PC-9 (cell line): Measurements from ENCODE around the gene SFTPA1. TPM values are rescaled to one million over a fixed set of nuclear protein-coding genes. Genes with fewer than 3 reads are reported as not detected.
"Not testable (repeated sequence)": the region's sequence is repeated elsewhere in the genome, so short reads cannot be mapped to it uniquely, and the experiment has no call there.

Experiments used
- BruUV-seq: library from RNA; stranded (reverse); fragments of 400-500 nt; replicated peaks from 2 replicates; lab custom pipeline; 2021; lab: Mats Ljungman, UMichigan
- CTCF ChIA-PET: fragments of 300-600 bp; sonication (Branson Sonifier 250); formaldehyde crosslinking; loops from one replicate; lab custom pipeline; 2022; ENCODE audit warnings: antibody characterized with exemption; lab: Charles Lee
- POLR2A ChIA-PET: fragments of 300-600 bp; sonication (Branson Sonifier 250); formaldehyde crosslinking; loops from one replicate; lab custom pipeline; 2022; ENCODE audit warnings: antibody characterized with exemption; ENCODE audit not compliant: unreplicated experiment; lab: Charles Lee
- DNase-seq, 2 experiments: peaks; one replicate each; pipeline versions ENCODE4 v3.0.0 to v3.0.0-alpha.2; 2015 to 2022; ENCODE audit warnings: mixed read lengths in 1 of 2
- H2AFZ ChIP-seq: fragments of 200-600 bp; sonication (generic); 2 replicates; pipeline ENCODE4 v1.8.1; 2017; ENCODE audit warnings: antibody characterized with exemption
- H3F3A ChIP-seq: fragments of 200-600 bp; sonication (generic); 2 replicates; pipeline ENCODE4 v1.8.1; 2017; ENCODE audit warnings: antibody characterized with exemption, mild to moderate bottlenecking, low read depth; ENCODE audit not compliant: insufficient read depth
- H3K27ac ChIP-seq: fragments of 200-600 bp; sonication (generic); 2 replicates; pipeline ENCODE4 v1.6.1; 2016; ENCODE audit warnings: mixed run types
- H3K27me3 ChIP-seq: fragments of 200-600 bp; sonication (generic); 2 replicates; pipeline ENCODE4 v1.6.1; 2016; ENCODE audit warnings: low read depth, mixed run types; ENCODE audit not compliant: insufficient read depth
- H3K36me3 ChIP-seq: fragments of 200-600 bp; sonication (generic); 2 replicates; pipeline ENCODE4 v1.6.1; 2016; ENCODE audit warnings: low read depth, mixed run types
- H3K4me1 ChIP-seq: fragments of 200-600 bp; sonication (generic); replicated peaks from 2 replicates; pipeline ENCODE4 v1.6.1; 2016; ENCODE audit warnings: mixed run types; ENCODE audit not compliant: insufficient read depth
- H3K4me2 ChIP-seq: fragments of 200-600 bp; sonication (generic); 2 replicates; pipeline ENCODE4 v1.6.1; 2017; ENCODE audit warnings: mixed run types
- H3K4me3 ChIP-seq: fragments of 200-600 bp; sonication (generic); 2 replicates; pipeline ENCODE4 v1.6.1; 2016; ENCODE audit warnings: mixed run types
- H3K79me2 ChIP-seq: fragments of 200-600 bp; sonication (generic); 2 replicates; pipeline ENCODE4 v1.6.1; 2017; ENCODE audit warnings: low read depth, mixed run types
- H3K9me2 ChIP-seq: fragments of 200-600 bp; sonication (generic); 2 replicates; pipeline ENCODE4 v1.8.1; 2017; ENCODE audit warnings: mild to moderate bottlenecking; ENCODE audit not compliant: insufficient read depth
- H3K9me3 ChIP-seq: fragments of 200-600 bp; sonication (generic); 2 replicates; pipeline ENCODE4 v1.8.1; 2016; ENCODE audit warnings: low read depth; ENCODE audit not compliant: insufficient read depth
- H4K20me1 ChIP-seq: fragments of 200-600 bp; sonication (generic); 2 replicates; pipeline ENCODE4 v1.8.1; 2017; ENCODE audit not compliant: insufficient read depth
- EZH2 ChIP-seq: fragments of 200-600 bp; sonication (generic); IDR thresholded peaks from 2 replicates; pipeline ENCODE4 v1.8.0; 2017; ENCODE audit warnings: antibody characterized with exemption, low read depth
- intact Hi-C: fragments of 100-400 bp; cut with micrococcal nuclease; formaldehyde crosslinking; loops from one replicate; pipeline ENCODE4 v1.10.0; 2022; ENCODE audit not compliant: unreplicated experiment
- total RNA-seq: library from RNA; stranded (reverse); gene quantifications from 2 replicates; pipeline ENCODE4 v1.2.3, GENCODE V29; 2021
- TF ChIP-seq, protein P1 (sequence below): fragments of 200-600 bp; sonication (generic); conservative IDR thresholded peaks from 2 replicates; pipeline ENCODE4 v1.6.1; 2017; ENCODE audit warnings: mixed run types, antibody characterized with exemption, mild to moderate bottlenecking, moderate library complexity

The SFTPA1 gene
- total RNA-seq, 1 experiment from 2014 or later: not detected

DNA sequence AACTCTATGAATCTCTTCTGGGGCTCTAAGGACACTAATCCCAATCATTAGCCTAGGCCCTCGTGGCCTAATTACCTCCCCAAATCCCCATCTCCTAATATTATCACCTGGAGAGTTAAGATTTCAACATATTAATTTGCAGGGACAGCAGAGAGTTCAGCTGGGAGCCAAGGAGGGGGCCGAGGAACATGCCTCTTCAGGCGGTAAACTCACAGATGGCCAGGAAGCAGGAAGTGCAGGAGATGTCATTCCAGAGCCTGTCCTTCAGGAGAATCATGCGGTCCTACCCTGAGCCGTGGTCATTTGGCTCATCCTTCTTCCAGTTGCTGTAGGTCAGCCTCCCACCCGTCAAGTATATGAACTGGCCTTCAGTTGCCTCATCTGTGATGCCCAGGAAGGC is 28.6 kb upstream of the SFTPA1 start:
- no peaks in the 10 kb centered on the region for H4K20me1 ChIP-seq
- DNase-seq: no peak
- peaks cover 41% of the 10 kb centered on the region for H3K27me3 ChIP-seq
- H3K9me2 ChIP-seq: no peaks in the 10 kb centered on the region
- no peak overlapping the region for H2AFZ ChIP-seq
- H3K36me3 ChIP-seq: no peaks in the 10 kb centered on the region
- ChIA-PET CTCF (no interaction called here), POLR2A (no interaction called here)
- intact Hi-C loops: no loop called here
- H3K9me3 ChIP-seq: no peaks in the 10 kb centered on the region
- no peak overlapping the region for H3K4me3 ChIP-seq
- BruUV-seq: no TSS peak
- no peaks in the 10 kb centered on the region for H3K79me2 ChIP-seq
- no peak overlapping the region for H3K4me2 ChIP-seq
- no peak overlapping the region for H3K27ac ChIP-seq
- TF ChIP-seq EZH2: no peak
- TF ChIP-seq, protein P1, sequence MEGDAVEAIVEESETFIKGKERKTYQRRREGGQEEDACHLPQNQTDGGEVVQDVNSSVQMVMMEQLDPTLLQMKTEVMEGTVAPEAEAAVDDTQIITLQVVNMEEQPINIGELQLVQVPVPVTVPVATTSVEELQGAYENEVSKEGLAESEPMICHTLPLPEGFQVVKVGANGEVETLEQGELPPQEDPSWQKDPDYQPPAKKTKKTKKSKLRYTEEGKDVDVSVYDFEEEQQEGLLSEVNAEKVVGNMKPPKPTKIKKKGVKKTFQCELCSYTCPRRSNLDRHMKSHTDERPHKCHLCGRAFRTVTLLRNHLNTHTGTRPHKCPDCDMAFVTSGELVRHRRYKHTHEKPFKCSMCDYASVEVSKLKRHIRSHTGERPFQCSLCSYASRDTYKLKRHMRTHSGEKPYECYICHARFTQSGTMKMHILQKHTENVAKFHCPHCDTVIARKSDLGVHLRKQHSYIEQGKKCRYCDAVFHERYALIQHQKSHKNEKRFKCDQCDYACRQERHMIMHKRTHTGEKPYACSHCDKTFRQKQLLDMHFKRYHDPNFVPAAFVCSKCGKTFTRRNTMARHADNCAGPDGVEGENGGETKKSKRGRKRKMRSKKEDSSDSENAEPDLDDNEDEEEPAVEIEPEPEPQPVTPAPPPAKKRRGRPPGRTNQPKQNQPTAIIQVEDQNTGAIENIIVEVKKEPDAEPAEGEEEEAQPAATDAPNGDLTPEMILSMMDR: no peak
- no peaks in the 10 kb centered on the region for H3K4me1 ChIP-seq
- no peaks in the 10 kb centered on the region for H3F3A ChIP-seq

DNA sequence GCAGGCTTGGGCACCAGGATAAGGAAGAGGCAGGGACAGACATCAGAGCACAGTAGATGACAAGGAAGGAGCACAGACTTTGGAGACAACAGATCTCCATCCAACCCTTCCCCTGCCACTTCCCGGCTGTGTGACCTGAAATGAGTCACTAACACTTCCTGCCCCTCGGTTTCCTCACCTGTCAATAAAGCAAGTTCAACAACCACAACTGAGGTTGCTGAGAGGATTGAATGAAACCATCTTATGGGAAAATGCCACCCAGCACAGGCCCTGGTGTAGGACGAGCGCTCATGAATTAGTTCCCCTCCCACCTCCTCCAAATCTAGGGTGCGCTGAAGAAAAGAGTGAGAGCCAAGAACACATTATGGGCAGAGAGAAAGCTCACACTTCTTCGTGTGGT is 27.8 kb upstream of the SFTPA1 start:
- H3K27me3 ChIP-seq: peaks cover 44% of the 10 kb centered on the region
- H3K79me2 ChIP-seq, H3K4me3 ChIP-seq, H3K9me3 ChIP-seq, H3F3A ChIP-seq, H3K4me1 ChIP-seq, intact Hi-C loops, H2AFZ ChIP-seq, POLR2A ChIA-PET, H3K4me2 ChIP-seq, H4K20me1 ChIP-seq, H3K9me2 ChIP-seq, H3K27ac ChIP-seq, BruUV-seq, CTCF ChIA-PET, H3K36me3 ChIP-seq, DNase-seq: not testable (repeated sequence)

DNA sequence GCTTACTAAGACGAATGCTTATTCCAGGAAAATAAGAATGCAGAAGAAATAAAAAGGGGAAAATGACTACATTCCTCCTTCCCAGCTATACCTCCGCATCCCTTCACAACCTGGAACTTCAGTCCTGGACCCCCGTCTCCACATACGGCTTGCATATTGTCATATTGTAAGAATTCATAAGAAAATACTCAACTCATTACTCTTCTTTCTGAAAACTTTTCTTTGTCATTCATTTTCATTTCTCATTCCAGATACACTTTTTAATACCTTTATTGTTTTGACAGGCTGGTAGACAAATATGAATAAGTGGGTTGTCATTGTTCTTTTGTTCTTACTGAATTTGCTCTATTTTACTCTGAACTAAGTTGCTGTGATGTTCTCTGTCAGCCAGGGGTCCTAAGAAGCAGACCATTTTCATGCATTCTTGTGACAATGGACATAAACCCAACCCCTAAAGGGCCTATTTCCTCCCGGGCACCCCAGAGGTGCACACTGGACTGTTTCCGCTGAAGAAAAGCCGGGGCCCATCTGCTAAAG is 27.2 kb upstream of the SFTPA1 start:
- H3K9me3 ChIP-seq: no peaks in the 10 kb centered on the region
- H3K4me3 ChIP-seq: no peak overlapping the region
- no peak overlapping the region for H3K4me2 ChIP-seq
- ChIA-PET CTCF (no interaction called here), POLR2A (no interaction called here)
- no peaks in the 10 kb centered on the region for H3F3A ChIP-seq
- no peaks in the 10 kb centered on the region for H4K20me1 ChIP-seq
- BruUV-seq: no TSS peak
- H3K27ac ChIP-seq: no peak overlapping the region
- H2AFZ ChIP-seq: no peak overlapping the region
- H3K27me3 ChIP-seq: peaks cover 49% of the 10 kb centered on the region
- no peaks in the 10 kb centered on the region for H3K9me2 ChIP-seq
- no peaks in the 10 kb centered on the region for H3K79me2 ChIP-seq
- H3K36me3 ChIP-seq: no peaks in the 10 kb centered on the region
- H3K4me1 ChIP-seq: no peaks in the 10 kb centered on the region
- intact Hi-C loops: no loop called here
- TF ChIP-seq, protein P1: no peak
- no peak for TF ChIP-seq EZH2
- DNase-seq: no peak

DNA sequence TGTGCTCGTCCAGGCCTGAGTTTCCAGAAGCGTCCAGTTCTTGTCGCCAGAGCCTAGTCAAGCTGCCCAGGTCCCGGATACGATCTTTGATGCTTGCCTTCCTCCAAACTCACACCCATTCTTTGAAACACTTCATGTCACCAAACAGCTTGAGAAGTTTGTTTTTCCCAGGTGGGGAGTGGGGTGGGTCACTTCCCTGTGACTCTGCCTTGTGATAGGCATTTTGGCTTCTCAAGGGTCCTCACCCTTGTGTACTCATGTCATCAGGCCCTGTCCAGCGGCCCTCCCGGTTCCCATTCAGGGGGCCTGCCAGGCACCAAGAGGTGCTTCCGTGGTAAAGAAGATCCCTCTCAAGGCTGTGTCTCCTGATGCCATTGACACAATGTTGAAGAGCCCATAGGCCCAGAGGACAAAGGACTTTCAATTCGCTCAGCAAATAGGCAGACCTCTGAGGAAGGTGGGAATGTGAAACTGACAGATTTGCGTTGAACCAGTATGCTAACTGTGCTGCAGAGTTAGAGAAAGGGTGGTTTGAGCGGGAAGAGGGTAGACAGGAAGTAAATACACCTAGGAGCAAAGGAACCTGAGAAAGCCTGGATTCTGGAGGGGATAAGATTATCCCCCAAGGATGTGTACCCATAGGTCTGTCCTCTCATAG is 24.7 kb upstream of the SFTPA1 start:
- ChIA-PET CTCF (no interaction called here), POLR2A (no interaction called here)
- Histone ChIP-seq H3K4me2 (no peak overlapping the region), H4K20me1 (no peaks in the 10 kb centered on the region), H3K4me1 (no peaks in the 10 kb centered on the region), H3K27me3 (peaks cover 61% of the 10 kb centered on the region), H3K27ac (no peak overlapping the region), H3K79me2 (no peaks in the 10 kb centered on the region), H2AFZ (no peak overlapping the region), H3K36me3 (no peaks in the 10 kb centered on the region), H3K9me3 (no peaks in the 10 kb centered on the region), H3F3A (no peaks in the 10 kb centered on the region), H3K4me3 (no peak overlapping the region), H3K9me2 (no peaks in the 10 kb centered on the region)
- no peak for DNase-seq
- no TSS peak for BruUV-seq
- TF ChIP-seq EZH2: no peak
- TF ChIP-seq, protein P1: no peak
- intact Hi-C loops: no loop called here
